HG03196 (cell line): ENCODE measurements around the gene OLAH.
"Not testable (repeated sequence)": the region's sequence is repeated elsewhere in the genome, so short reads cannot be mapped to it uniquely, and the experiment has no call there.

Experiments
- ATAC-seq: cut with Tn5 transposase; IDR thresholded peaks from one replicate; pipeline ENCODE4 v1.9.1; 2021; ENCODE audit not compliant: unreplicated experiment

Gene OLAH

DNA sequence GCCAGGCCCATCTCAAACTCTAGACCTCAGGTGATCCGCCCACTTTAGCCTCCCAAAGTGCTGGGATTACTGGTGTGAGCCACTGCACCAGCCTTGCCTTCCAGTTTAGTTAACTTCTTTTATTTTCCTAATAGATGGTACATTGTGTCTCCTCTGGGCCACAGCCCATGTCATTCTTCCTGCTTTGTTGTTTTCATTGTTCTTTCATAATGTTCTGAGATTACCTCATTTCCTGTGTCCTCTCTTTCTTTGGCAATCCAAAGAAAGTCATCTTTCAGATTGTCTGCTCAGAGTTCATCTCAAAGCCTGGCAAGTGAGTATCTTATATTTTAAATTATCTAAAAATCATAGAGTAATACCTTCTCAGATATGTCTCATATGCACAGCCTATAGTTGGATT lies at the start of gene OLAH:
OLAH (plus strand) TSS at position 270 of the 400 bp plus-strand sequence. CDS start 3,346 bp downstream, outside the sequence.
- no peak for ATAC-seq

DNA sequence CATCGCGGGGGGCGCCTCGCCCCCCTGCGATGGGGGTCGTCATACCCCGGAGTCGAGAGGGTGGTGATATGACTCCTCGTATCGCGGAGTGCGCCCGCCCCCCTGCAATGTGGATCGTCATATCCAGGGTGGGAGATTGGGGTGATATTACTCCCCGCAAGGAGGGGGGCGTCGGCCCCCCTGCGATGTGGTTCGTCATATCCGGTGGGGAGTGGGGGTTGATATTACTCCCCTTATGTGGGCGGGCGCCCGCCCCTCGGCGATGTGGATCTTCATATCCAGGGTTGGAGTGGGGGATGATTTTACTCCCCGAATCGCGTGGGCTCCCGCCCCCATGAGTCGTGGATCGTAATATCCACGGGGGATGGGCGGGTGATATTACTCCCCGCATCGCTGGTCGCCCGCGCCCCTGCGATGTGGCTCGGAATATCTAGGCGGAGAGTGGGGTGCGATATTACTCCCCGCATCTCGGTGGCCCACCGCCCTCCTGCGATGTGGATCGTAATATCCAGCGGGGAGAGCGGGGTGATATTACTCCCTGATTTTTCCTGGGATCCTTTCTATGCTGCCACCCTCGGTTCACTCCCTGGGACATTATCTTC lies 47.7 kb upstream of the OLAH start:
- no peak for ATAC-seq

GRCh38 chr10:15013530-15013929 lies 30.2 kb upstream of the OLAH start:
- ATAC-seq: not testable (repeated sequence)

DNA sequence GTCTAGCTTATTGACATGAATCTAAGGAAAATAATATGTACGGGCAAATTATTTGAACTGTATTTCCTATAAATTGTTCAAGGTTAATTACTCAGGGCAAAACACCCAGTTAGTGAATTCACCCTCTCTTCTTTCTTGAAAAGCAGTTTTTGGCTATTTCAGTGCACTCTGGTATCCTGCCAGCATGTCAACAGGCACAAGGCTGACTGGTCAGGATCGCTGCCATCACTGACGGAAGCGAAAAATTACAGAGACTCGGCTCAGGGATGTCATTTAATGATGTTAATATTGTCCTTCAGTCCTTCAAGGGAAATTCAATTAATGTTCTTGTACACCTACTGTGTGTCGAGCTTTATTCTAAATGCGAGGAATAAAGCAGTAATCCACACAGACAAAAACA lies 28.3 kb upstream of the OLAH start:
- no peak for ATAC-seq

DNA sequence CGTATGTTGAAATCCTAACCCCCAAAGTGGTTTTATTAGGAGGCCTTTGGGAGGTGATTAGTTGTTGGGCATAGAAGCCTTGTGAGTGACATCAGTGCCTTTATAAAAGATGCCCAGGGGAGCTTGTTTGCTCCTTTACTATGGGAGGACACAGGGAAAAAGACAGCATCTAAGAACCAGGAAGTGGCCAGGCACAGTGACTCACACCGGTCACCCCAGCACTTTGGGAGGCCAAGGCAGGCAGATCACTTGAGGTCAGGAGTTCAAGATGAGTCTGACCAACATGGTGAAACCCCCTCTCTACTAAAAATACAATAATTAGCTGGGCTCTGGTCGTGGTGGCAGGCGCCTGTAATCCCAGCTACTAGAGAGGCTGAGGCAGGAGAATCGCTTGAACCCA lies 22.8 kb upstream of the OLAH start:
- ATAC-seq: not testable (repeated sequence)

GRCh38 chr10:15023079-15023478 lies 20.7 kb upstream of the OLAH start:
- not testable (repeated sequence) for ATAC-seq

DNA sequence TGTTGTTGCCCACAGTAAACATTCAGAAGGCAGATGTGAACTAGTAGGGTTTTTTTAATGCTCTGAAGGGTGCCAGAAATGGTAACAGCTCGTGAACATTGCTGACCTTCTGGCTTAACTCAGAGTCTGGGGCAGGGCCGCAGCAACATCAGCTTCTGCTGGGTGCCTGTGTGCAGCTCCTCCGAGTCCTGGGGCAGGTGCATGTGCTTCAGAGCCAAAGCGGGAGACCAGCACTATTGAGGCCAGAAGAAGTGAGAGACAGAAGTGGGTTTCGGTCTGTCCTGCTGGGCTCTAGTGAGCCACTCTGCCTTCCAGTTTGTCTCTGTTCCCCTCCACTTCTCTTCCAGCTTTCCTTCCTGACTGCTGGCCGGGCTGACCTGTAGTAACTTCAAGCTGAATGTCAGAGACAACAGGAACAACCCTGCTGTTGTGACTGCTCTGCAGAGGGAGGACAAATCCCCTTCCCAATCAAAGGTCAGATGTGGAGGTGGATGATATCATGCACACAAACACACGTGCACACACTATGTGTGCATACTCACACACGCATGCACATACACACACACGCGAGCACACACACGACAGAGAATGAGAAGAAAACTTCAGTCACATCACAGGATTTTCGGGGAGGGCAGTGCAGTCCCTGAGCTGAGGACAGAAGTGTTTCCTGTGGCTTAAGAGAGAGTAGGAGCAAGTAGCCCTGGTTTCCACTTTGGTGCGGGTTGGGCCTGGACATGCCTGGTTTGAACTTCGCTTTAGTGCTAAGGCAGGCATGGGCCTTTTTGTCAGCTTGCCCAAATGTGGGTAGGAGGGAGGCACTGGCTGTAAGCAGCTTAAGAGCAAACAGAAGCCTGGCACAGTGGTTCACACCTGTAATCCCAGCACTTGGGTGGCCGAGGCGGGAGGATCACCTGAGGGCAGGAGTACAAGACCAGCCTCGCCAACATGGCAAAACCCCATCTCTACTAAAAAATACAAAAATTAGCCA lies 19.4 kb upstream of the OLAH start:
- not testable (repeated sequence) for ATAC-seq

DNA sequence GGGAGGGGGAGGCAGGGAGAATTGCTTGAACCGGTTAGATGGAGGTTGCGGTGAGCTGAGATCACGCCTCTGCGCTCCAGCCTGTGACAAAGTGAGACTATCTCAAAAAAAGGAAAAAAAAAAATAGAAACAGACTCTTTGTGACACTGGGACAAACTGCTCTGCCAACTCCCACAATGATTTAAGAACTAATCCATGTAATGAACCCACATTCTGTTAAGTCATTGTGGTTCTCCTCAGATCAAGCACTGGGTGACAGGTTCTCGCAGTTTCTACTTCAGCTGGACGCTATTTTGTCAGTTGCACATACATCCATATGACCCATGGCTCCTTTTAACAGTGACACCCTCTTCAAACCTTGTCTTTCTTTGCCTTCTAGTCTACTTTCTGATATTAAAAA lies 18.7 kb upstream of the OLAH start:
- not testable (repeated sequence) for ATAC-seq

GRCh38 chr10:15027741-15028140 lies 16.0 kb upstream of the OLAH start:
- ATAC-seq: no peak

GRCh38 chr10:15035385-15036301 lies 8.1 kb upstream of the OLAH start:
- ATAC-seq: no peak

- no peak for ATAC-seq
Observed at GRCh38 chr10:15037691-15038090, 6.1 kb upstream of the OLAH start.

- no peak for ATAC-seq
Observed at GRCh38 chr10:15038416-15038815, 5.3 kb upstream of the OLAH start.

- ATAC-seq: no peak
Observed at GRCh38 chr10:15045380-15045779, 1.6 kb downstream of the OLAH start.

GRCh38 chr10:15046626-15047025 lies 2.9 kb downstream of the OLAH start:
- ATAC-seq: no peak

DNA sequence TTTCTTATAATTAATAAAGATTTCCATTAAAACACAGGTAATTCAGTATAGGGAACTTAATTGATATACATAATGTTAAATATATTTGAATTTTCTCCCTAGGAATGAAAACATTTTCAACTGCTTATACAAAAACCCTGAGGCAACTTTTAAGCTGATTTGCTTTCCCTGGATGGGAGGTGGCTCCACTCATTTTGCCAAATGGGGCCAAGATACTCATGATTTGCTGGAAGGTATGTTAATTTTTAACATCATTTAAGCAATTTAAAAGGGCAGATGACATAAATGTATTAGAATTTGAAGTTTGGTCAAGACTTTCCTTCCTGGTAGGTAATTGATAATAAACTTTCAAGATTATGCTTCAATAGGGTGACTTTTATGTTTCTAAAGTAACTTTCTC lies 5.8 kb downstream of the OLAH start:
- no peak for ATAC-seq

- ATAC-seq: no peak
Observed at GRCh38 chr10:15052121-15052520, 8.4 kb downstream of the OLAH start.

DNA sequence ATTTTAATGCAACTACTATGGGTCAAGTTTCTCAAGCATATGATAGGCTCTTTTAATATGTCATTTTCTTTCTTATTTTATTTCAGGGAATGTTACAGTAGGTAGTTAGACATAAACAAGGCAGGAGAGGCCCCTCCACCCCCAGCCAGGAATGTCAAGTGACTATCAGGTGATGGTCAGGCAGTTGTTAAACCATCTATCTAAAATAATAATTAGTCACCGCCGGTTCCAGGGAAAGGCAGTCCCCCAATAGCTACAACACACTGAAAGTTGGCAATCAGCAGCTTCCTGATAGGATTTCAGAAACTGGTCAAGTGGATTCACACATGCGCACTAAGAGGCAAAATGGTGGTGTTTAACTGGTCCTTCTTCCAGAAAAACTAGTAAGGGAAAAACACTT lies 9.3 kb downstream of the OLAH start:
- no peak for ATAC-seq

DNA sequence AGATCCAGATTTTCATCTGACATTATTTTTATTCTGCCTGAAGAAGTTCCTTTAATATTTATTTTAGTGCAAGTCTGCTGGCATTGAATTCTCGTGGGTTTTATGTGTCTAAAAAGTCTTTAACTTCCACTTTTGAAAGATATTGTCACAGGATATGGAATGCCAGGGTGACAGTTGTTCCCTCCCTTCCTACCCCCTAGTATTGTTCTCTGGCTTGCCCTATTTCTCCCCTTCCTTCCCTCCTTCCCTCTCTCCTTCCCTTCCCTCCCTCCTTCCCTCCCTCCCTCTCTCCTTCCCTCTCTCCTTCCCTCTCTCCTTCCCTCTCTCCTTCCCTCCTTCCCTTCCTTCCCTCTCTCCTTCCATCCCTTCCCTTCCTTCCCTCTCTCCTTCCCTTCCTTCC lies 14.9 kb downstream of the OLAH start:
- no peak for ATAC-seq

- ATAC-seq: no peak
Observed at GRCh38 chr10:15059914-15060313, 16.2 kb downstream of the OLAH start.

- no peak for ATAC-seq
Observed at GRCh38 chr10:15060638-15061037, 16.9 kb downstream of the OLAH start.

DNA sequence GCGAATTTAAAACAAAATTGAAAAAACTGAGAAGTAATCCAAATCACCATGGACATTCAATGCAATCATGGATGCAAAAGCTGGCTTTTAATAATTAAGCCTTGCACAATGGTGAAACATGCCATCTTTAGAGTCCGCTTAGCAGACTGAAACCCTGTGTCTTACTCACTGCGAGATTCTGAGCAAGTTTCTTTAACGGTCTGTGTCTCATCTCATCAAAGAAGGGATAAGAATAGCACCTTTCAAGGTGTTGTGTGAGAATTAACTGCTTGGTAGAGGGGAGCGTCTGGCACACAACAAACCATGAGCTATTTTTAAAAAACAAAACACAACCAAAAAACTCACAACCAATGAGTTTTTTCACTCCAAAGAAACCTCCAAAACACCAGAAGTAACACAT lies 23.4 kb downstream of the OLAH start:
- no peak for ATAC-seq
